Thymus (tissue), 11 donors: ENCODE data around the gene COX6A2. TPM values are rescaled to one million over a fixed set of nuclear protein-coding genes. Genes with fewer than 3 reads are reported as not detected.

Experiments
- DNase-seq, 9 donors: peaks; one replicate each; pipeline ENCODE4 v3.0.0-alpha.2; 2013; ENCODE audit warnings: low spot score in 9 of 9, low read depth in 6 of 9, missing footprints in 1 of 9
- H3K27ac ChIP-seq, 2 donors: one replicate each; pipeline ENCODE4 v1.5.1; 2013; ENCODE audit warnings: control low read depth in 1 of 2, low read depth in 1 of 2, low read length in 1 of 2, mild to moderate bottlenecking in 1 of 2, moderate library complexity in 1 of 2
- H3K27me3 ChIP-seq, 2 donors: one replicate each; pipeline ENCODE4 v1.5.1; 2013; ENCODE audit warnings: low read length in 1 of 2; ENCODE audit not compliant: control insufficient read depth in 2 of 2, insufficient read depth in 1 of 2
- H3K36me3 ChIP-seq, 2 donors: one replicate each; pipeline ENCODE4 v1.5.1; 2013; ENCODE audit warnings: low read length in 1 of 2, mild to moderate bottlenecking in 1 of 2, moderate library complexity in 1 of 2; ENCODE audit not compliant: control insufficient read depth in 2 of 2, insufficient read depth in 2 of 2
- H3K4me1 ChIP-seq, 2 donors: one replicate each; pipeline ENCODE4 v1.5.1; 2013; ENCODE audit warnings: low read length in 2 of 2; ENCODE audit not compliant: control insufficient read depth in 2 of 2, insufficient read depth in 2 of 2
- H3K4me3 ChIP-seq, 2 donors: one replicate each; pipeline ENCODE4 v1.5.1; 2013; ENCODE audit warnings: low read length in 2 of 2, control low read depth in 1 of 2, mild to moderate bottlenecking in 1 of 2
- H3K9me3 ChIP-seq, 2 donors: one replicate each; pipeline ENCODE4 v1.5.1; 2013; ENCODE audit warnings: low read length in 1 of 2, mild to moderate bottlenecking in 1 of 2; ENCODE audit not compliant: control insufficient read depth in 2 of 2, insufficient read depth in 1 of 2
- WGBS: extraction: QIAGEN DNeasy Blood & Tissue Kit; methylation state at CpG from one replicate; pipeline ENCODE4 v1.1.7; 2013; 5-methylcytosine and 5-hydroxymethylcytosine counted together
- polyA plus RNA-seq: library from polyadenylated mRNA; stranded (reverse); fragments of 200-250 nt; gene quantifications from one replicate; pipeline ENCODE4 v1.2.3, GENCODE V29; 2013
- total RNA-seq: library from RNA; stranded (reverse); fragments of 120-200 nt; gene quantifications from one replicate; pipeline ENCODE4 v1.2.4, GENCODE V29; 2013
- donor health status: healthy.

The COX6A2 gene
- total and polyA plus RNA-seq, 2 donors = 0.33 to 2.9 TPM

DNA sequence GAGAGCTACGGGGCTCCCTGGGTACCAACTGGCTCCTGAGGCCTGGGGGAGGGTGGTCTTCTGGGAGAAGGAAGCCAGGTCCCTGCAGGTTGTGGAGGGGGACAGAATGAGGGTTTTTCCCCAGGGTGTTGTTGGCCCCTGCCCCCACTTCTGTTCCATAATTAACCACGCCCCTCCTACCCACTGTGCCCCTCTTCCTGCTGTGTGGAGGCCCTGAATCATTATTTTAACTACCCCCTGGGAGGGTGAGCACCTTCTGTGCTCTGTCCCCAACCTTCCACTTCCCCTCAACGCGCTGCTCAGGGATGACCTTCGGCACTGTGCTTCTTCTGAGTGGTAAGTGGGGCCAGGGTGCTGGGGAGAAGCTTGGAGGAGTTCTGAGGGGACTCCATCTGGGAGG, 35.1 kb downstream of the COX6A2 start, which contains the start of gene ITGAD:
Gene ITGAD, plus strand, starts transcription at position 280 of the 400 bp plus-strand sequence. Its CDS starts 26 bp downstream, at position 306.
- no peak within 1 kb of the TSS for H3K27ac ChIP-seq
- H3K4me3 ChIP-seq = no peak within 1 kb of the TSS
- DNase-seq = no peak
- no peaks in the 10 kb centered on the region for H3K27me3 ChIP-seq
- WGBS = 73% methylated on average over 5 of the region's 5 CpGs
- H3K9me3 ChIP-seq = no peaks in the 10 kb centered on the region
- no peaks in the 10 kb centered on the region for H3K36me3 ChIP-seq
- no peaks in the 10 kb centered on the region for H3K4me1 ChIP-seq

DNA sequence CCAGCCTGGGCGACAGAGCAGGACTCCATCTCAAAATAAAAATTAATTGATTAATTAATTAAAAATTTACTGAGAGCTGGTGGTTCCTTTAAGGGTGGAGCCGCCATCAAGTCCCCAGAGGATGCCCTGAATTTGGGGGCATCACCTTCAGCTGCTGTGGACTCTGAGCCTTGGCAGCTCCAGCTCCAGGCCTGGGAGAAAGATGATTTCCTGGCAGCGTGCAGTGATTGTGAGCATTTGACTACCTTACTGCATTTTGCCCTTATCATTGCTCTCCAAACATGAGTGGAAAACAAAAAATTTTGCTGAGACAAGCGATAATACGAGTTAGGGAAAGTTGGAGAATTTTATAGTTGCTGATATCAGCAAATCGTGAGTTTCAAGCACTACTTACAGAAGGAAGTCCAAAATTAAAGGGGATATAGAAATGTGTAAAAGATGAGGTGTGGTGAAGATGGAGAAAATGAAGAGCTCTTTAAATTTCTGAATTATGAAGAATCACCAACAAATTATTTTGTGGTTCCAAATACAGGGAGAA, 37.6 kb downstream of the COX6A2 start:
- WGBS = 93% methylated on average over 6 of the region's 6 CpGs
- no peak overlapping the region for H3K4me3 ChIP-seq
- H3K27me3 ChIP-seq = no peaks in the 10 kb centered on the region
- no peaks in the 10 kb centered on the region for H3K36me3 ChIP-seq
- H3K27ac ChIP-seq = no peak overlapping the region
- H3K4me1 ChIP-seq = no peaks in the 10 kb centered on the region
- H3K9me3 ChIP-seq = no peaks in the 10 kb centered on the region
- DNase-seq = no peak

DNA sequence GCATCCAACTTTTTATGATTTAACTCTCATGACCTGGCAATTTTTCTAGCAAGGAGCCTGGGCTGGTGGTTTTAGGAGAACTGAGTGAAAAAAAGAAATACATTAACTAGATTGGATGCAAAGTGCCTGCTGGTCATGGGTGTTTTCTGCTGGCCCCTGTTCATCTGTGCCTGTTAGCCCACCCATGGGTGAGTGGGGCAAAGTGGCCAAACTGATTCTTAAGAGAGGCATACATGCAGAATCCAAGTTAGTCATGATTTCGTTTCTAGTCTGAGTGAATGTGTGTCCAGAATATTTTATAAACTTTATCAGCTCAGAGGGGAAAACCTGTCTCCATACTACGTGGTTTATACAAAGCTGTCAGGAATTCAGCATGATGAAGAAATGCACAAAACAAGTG, 39.6 kb downstream of the COX6A2 start:
- Histone ChIP-seq H3K4me1 (no peaks in the 10 kb centered on the region), H3K27me3 (no peaks in the 10 kb centered on the region), H3K4me3 (no peak overlapping the region), H3K36me3 (no peaks in the 10 kb centered on the region), H3K27ac (no peak overlapping the region), H3K9me3 (no peaks in the 10 kb centered on the region)
- DNase-seq = no peak
- 90% methylated on average over 2 of the region's 2 CpGs for WGBS

DNA sequence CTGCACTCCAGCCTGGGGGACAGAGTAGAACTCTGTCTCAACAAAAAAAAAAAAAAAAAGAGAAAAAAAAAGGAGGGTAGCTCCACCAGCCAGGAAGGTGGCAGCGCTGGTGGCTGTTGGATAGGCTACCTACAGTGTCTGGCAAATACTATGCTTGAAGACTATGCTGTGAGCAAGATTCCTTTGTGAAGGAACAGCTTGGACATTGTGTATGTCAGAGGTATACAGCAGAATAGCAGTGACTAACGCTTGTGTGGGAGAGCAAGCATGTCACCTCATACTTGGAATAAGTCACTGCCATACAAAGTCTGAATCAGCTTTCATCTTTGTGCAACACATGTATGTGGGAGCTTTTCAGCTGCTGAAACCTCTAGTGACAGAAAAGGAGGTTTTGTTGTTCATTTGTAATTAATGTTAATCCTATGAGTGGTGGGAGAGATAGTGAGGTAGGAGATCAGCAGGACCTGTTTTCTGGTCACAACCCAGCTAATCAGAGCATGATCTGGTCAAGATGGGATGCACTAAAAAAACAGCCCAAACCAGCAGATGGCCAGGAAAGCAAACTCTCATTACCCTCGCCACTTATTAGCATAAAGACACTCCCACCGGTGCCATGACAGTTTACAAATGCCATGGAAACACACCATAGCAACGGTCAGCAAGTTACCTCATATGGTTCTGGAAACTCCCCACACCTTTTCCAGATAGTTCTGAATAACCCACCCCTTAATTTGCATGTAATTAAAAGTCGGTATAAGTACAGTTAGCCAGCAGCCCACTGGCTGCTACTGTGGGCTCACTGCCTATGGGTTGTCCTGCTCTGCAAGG, 41.8 kb downstream of the COX6A2 start:
- no peaks in the 10 kb centered on the region for H3K9me3 ChIP-seq
- H3K27me3 ChIP-seq = no peaks in the 10 kb centered on the region
- DNase-seq = no peak
- no peaks in the 10 kb centered on the region for H3K4me1 ChIP-seq
- no peaks in the 10 kb centered on the region for H3K36me3 ChIP-seq
- 83% methylated on average over 6 of the region's 6 CpGs for WGBS
- no peak overlapping the region for H3K27ac ChIP-seq
- no peak overlapping the region for H3K4me3 ChIP-seq

DNA sequence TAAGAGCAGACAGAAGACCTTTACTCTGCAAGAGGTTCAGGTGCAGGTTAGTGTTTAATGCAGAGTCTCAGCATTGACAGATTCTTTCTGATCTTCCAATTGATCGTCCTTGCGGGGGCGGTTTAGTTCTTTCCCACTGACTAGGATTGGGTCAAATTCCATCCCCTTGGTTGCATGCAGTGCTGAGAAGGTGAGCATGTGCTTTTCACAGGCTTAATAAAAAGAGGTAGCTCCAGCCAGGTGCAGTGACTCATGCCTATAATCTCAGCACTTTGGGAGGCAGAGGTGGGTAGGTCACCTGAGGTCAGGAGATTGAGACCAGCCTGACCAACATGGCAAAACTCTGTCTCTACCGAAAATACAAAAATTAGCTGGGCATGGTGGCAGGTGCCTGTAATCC, 42.5 kb downstream of the COX6A2 start:
- H3K9me3 ChIP-seq = no peaks in the 10 kb centered on the region
- 96% methylated on average over 4 of the region's 4 CpGs for WGBS

DNA sequence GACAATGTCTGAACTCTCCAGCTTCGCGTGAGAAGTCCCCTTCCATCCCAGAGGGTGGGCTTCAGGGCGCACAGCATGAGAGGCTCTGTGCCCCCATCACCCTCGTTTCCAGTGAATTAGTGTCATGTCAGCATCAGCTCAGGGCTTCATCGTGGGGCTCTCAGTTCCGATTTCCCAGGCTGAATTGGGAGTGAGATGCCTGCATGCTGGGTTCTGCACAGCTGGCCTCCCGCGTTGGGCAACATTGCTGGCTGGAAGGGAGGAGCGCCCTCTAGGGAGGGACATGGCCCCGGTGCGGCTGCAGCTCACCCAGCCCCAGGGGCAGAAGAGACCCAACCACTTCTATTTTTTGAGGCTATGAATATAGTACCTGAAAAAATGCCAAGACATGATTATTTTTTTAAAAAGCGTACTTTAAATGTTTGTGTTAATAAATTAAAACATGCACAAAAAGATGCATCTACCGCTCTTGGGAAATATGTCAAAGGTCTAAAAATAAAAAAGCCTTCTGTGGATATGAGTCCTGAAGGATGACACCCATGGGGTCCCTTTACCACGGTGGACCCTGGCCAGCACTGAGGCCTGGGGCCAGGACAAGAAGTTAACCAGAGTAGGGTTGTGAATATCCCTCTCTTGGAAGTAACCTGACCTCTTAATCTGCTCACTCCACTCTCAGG, 45.5 kb downstream of the COX6A2 start:
- no peaks in the 10 kb centered on the region for H3K27me3 ChIP-seq
- WGBS = 35% methylated on average over 14 of the region's 14 CpGs
- no peaks in the 10 kb centered on the region for H3K36me3 ChIP-seq
- DNase-seq = peak in 7 of 9 donors; percentile 30 to 68 (median 42)
- H3K4me3 ChIP-seq = no peak overlapping the region
- H3K4me1 ChIP-seq = no peaks in the 10 kb centered on the region
- no peak overlapping the region for H3K27ac ChIP-seq
- no peaks in the 10 kb centered on the region for H3K9me3 ChIP-seq

More for the DNA sequence above, 42.5 kb downstream of the COX6A2 start:
- no peaks in the 10 kb centered on the region for H3K27me3 ChIP-seq
- no peak overlapping the region for H3K4me3 ChIP-seq
- no peak for DNase-seq
- H3K4me1 ChIP-seq = no peaks in the 10 kb centered on the region
- no peak overlapping the region for H3K27ac ChIP-seq
- no peaks in the 10 kb centered on the region for H3K36me3 ChIP-seq

DNA sequence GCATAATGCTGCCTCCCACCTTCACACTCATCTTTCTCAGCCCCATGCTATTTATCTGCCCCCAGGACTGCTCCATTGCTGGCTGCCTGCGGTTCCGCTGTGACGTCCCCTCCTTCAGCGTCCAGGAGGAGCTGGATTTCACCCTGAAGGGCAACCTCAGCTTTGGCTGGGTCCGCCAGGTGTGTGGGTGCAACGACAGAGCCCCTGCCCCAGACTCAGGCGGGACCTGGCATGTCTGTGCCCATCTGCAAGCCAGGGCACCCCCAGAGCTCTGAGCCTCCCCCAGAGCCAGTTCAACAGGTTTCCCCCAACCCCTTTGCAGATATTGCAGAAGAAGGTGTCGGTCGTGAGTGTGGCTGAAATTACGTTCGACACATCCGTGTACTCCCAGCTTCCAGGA, 48.0 kb downstream of the COX6A2 start:
- no peak overlapping the region for H3K27ac ChIP-seq
- H3K4me3 ChIP-seq = no peak overlapping the region
- WGBS = 95% methylated on average over 12 of the region's 12 CpGs
- no peaks in the 10 kb centered on the region for H3K27me3 ChIP-seq
- H3K9me3 ChIP-seq = no peaks in the 10 kb centered on the region
- no peak for DNase-seq
- H3K4me1 ChIP-seq = no peaks in the 10 kb centered on the region
- H3K36me3 ChIP-seq = no peaks in the 10 kb centered on the region
